ENCODE results near the gene HSD17B10. TPM values are rescaled to one million over a fixed set of nuclear protein-coding genes. Genes with fewer than 3 reads are reported as not detected.

The HSD17B10 gene
- total and polyA plus RNA-seq, 4 donors = 28.0 to 118 (median 93.4) TPM

- Histone ChIP-seq H3K9ac (ENCODE audit: insufficient read depth in 1 of 2, low read length in 2 of 2) (peak within 1 kb of the TSS; percentile 89 to 92), H3K27me3 (ENCODE audit: control insufficient read depth in 3 of 3, insufficient read depth in 3 of 3, low read length in 2 of 3) (peaks cover 0 to 10% (median 9%) of the 10 kb centered on the region in 3 donors), H3K9me3 (ENCODE audit: control insufficient read depth in 4 of 4, insufficient read depth in 3 of 4, low read length in 3 of 4) (no peaks in the 10 kb centered on the region), H3K36me3 (ENCODE audit: control insufficient read depth in 4 of 4, insufficient read depth in 4 of 4, low read length in 4 of 4) (peaks cover 0 to under 1% (median 0%) of the 10 kb centered on the region in 4 donors), H3K4me1 (ENCODE audit: control insufficient read depth in 5 of 5, insufficient read depth in 5 of 5, low read length in 5 of 5) (peaks cover 0 to 15% (median 3%) of the 10 kb centered on the region in 5 donors), H3K4me3 (peak within 1 kb of the TSS; percentile 70), H3K27ac (ENCODE audit: low read depth in 1 of 2, low read length in 1 of 2) (peak within 1 kb of the TSS; percentile 82 to 93)
- DNase-seq = no peak
- ATAC-seq (ENCODE audit: insufficient read depth, low FRiP score) = no peak
- WGBS, 2 donors = 6 to 8% methylated on average over 13 to 17 of the region's 17 CpGs
- TF ChIP-seq CTCF (IDR thresholded peaks at IDR 0.05; ENCODE audit: control extremely low read depth, extremely low read depth) = no peak
These were observed 11.3 kb downstream of the HSD17B10 start, which contains the start of gene RIBC1 for GRCh38 chrX:53422861-53423306. Gene RIBC1, plus strand, starts transcription at chrX:53422873. Its CDS starts 3,404 bp downstream, at chrX:53426277.

GRCh38 chrX:53422086-53422860 lies 11.9 kb downstream of the HSD17B10 start, which contains the start of gene SMC1A:
Gene SMC1A, minus strand, starts transcription at chrX:53422654. Its CDS starts 54 bp downstream, at chrX:53422600.
- peak within 1 kb of the TSS; percentile 89 to 92 for H3K9ac ChIP-seq (ENCODE audit: insufficient read depth in 1 of 2, low read length in 2 of 2)
- DNase-seq (peak; percentile 97 to 99 (median 99)), ATAC-seq (ENCODE audit: insufficient read depth, low FRiP score) (peak; percentile 98)
- peak within 1 kb of the TSS; percentile 82 to 93 for H3K27ac ChIP-seq (ENCODE audit: low read depth in 1 of 2, low read length in 1 of 2)
- WGBS, 2 donors = 0 to 1% methylated on average over 58 to 75 of the region's 75 CpGs
- H3K9me3 ChIP-seq (ENCODE audit: control insufficient read depth in 4 of 4, insufficient read depth in 3 of 4, low read length in 3 of 4) = no peaks in the 10 kb centered on the region
- H3K36me3 ChIP-seq (ENCODE audit: control insufficient read depth in 4 of 4, insufficient read depth in 4 of 4, low read length in 4 of 4) = peaks cover 0 to 4% (median 0%) of the 10 kb centered on the region in 4 donors
- peaks cover 0 to 15% (median 3%) of the 10 kb centered on the region in 5 donors for H3K4me1 ChIP-seq (ENCODE audit: control insufficient read depth in 5 of 5, insufficient read depth in 5 of 5, low read length in 5 of 5)
- TF ChIP-seq CTCF (IDR thresholded peaks at IDR 0.05; ENCODE audit: control extremely low read depth, extremely low read depth) = no peak
- peak within 1 kb of the TSS; percentile 70 for H3K4me3 ChIP-seq
- peaks cover 0 to 8% (median 5%) of the 10 kb centered on the region in 3 donors for H3K27me3 ChIP-seq (ENCODE audit: control insufficient read depth in 3 of 3, insufficient read depth in 3 of 3, low read length in 2 of 3)

- TF ChIP-seq CTCF (IDR thresholded peaks at IDR 0.05; ENCODE audit: control extremely low read depth, extremely low read depth) = no peak
- peak overlapping the region; percentile 70 for H3K4me3 ChIP-seq
- H3K9me3 ChIP-seq (ENCODE audit: control insufficient read depth in 4 of 4, insufficient read depth in 3 of 4, low read length in 3 of 4) = no peaks in the 10 kb centered on the region
- peak overlapping the region; percentile 83 to 92 for H3K9ac ChIP-seq (ENCODE audit: insufficient read depth in 1 of 2, low read length in 2 of 2)
- peaks cover 0 to 15% (median 3%) of the 10 kb centered on the region in 5 donors for H3K4me1 ChIP-seq (ENCODE audit: control insufficient read depth in 5 of 5, insufficient read depth in 5 of 5, low read length in 5 of 5)
- H3K27me3 ChIP-seq (ENCODE audit: control insufficient read depth in 3 of 3, insufficient read depth in 3 of 3, low read length in 2 of 3) = peaks cover 0 to 6% (median 3%) of the 10 kb centered on the region in 3 donors
- ATAC-seq (ENCODE audit: insufficient read depth, low FRiP score) (no peak), DNase-seq (no peak)
- H3K36me3 ChIP-seq (ENCODE audit: control insufficient read depth in 4 of 4, insufficient read depth in 4 of 4, low read length in 4 of 4) = peaks cover 0 to 4% (median 0%) of the 10 kb centered on the region in 4 donors
- H3K27ac ChIP-seq (ENCODE audit: low read depth in 1 of 2, low read length in 1 of 2) = peak overlapping the region; percentile 82 to 93
- 0 to 1% methylated on average over 15 of the region's 15 CpGs for WGBS, 2 donors
These were observed 12.4 kb downstream of the HSD17B10 start for GRCh38 chrX:53421772-53422085.

Measured in lung (tissue), 12 donors.